GM19043 (cell line): ENCODE data around the gene IDS.

Experiments used
- ATAC-seq: cut with Tn5 transposase; IDR thresholded peaks from one replicate; pipeline ENCODE4 v1.9.1; 2021; ENCODE audit warnings: low read depth; ENCODE audit not compliant: unreplicated experiment

IDS gene

GRCh38 chrX:149467461-149467860, 37.6 kb downstream of the IDS start:
- ATAC-seq, result no peak

- ATAC-seq, result no peak
These were observed 42.3 kb downstream of the IDS start for GRCh38 chrX:149462849-149463248.

DNA sequence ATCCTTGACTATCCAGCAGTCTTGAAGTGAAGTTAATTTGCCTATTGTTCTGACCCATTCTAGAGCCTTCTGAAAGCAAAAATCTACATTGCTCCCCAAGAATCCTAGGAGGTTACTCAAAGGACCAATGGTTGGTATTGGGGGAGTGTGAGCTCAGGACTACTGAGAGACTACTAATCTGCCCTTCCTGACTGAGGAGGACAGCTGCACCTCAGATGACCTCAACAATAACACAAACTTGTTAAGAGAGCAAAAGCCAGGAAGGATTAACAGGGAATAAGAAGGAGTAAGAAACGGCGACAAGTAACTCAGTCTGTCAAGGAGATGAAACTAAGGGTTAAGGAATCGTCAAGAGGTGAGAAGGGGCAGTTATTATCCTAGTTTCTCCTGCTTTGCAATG, 43.4 kb downstream of the IDS start:
- ATAC-seq, result no peak

- ATAC-seq, result no peak
These were observed 46.5 kb downstream of the IDS start for GRCh38 chrX:149458586-149458985.

DNA sequence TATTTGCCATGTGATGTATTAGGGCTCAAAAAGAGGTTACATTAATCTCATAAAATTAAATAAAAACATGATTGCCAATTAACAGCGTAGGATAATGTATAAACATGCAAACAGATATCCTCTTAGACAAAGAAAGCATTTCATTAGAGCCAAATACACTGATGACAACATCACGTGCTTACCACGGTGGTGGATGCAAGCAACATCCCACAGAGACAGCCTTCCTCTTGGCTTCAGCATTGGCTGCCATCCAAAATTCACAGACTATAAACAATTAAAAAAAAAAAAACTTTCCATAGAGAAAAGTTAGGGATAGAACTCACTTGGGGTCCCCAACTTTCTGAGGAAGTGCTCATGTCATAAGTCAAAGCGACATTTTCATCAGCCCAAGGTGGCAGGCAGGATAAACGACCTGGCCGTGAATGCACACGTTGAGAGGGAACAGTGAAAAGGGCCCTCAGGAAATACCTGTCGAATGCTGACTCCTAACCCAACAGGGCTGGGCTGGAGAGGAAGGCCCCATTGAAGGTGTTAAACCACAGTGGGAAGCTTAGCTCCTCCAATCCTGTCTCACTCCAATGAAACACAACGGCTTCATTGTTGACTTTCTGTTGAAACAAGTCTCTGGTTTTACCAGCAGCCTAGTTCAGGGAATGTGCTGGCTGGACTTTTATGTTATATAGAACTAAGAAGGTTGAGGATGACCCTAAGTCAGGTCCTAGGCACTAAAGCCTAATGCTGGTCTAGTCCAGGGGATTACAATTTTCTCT, 48.4 kb downstream of the IDS start:
- no peak for ATAC-seq

GRCh38 chrX:149455934-149456333, 49.2 kb downstream of the IDS start:
- no peak for ATAC-seq

GRCh38 chrX:149453906-149454822, 50.9 kb downstream of the IDS start:
- no peak for ATAC-seq

- ATAC-seq, result no peak
These were observed 52.1 kb downstream of the IDS start for GRCh38 chrX:149453030-149453429.

- no peak for ATAC-seq
These were observed 71.7 kb downstream of the IDS start for GRCh38 chrX:149433451-149433850.

- ATAC-seq, result no peak
These were observed 72.1 kb downstream of the IDS start for GRCh38 chrX:149433051-149433450.
